ENCODE measurements around the gene GFRA1.

The GFRA1 gene

GRCh38 chr10:116098411-116099022, 174.5 kb downstream of the GFRA1 start:
- DNase-seq: no peak

GRCh38 chr10:116097239-116097784, 175.7 kb downstream of the GFRA1 start:
- DNase-seq: peak in 10 of 14 donors; percentile 9 to 56 (median 17)

GRCh38 chr10:116096526-116096925, 176.5 kb downstream of the GFRA1 start:
- no peak for DNase-seq

- no peak for DNase-seq
These were observed 178.7 kb downstream of the GFRA1 start for GRCh38 chr10:116094356-116094755.

GRCh38 chr10:116093031-116093430, 180.0 kb downstream of the GFRA1 start:
- no peak for DNase-seq

GRCh38 chr10:116088985-116089384, 184.0 kb downstream of the GFRA1 start:
- DNase-seq: no peak

- no peak for DNase-seq
These were observed 187.7 kb downstream of the GFRA1 start for GRCh38 chr10:116085323-116085722.

GRCh38 chr10:116084161-116084560, 188.8 kb downstream of the GFRA1 start:
- DNase-seq: no peak

GRCh38 chr10:116083226-116083762, 189.7 kb downstream of the GFRA1 start:
- DNase-seq: no peak

- no peak for DNase-seq
These were observed 190.2 kb downstream of the GFRA1 start for GRCh38 chr10:116082762-116083161.

GRCh38 chr10:116082206-116082605, 190.8 kb downstream of the GFRA1 start:
- no peak for DNase-seq

GRCh38 chr10:116080553-116080952, 192.5 kb downstream of the GFRA1 start:
- no peak for DNase-seq

GRCh38 chr10:116079355-116079754, 193.7 kb downstream of the GFRA1 start:
- no peak for DNase-seq

GRCh38 chr10:116076621-116077020, 196.4 kb downstream of the GFRA1 start:
- DNase-seq: no peak

- no peak for DNase-seq
These were observed 199.5 kb downstream of the GFRA1 start for GRCh38 chr10:116073510-116073909.

GRCh38 chr10:116073001-116073400, 200.0 kb downstream of the GFRA1 start:
- no peak for DNase-seq

GRCh38 chr10:116071453-116072148, 201.4 kb downstream of the GFRA1 start:
- DNase-seq: no peak

GRCh38 chr10:116070743-116071320, 202.2 kb downstream of the GFRA1 start:
- no peak for DNase-seq

GRCh38 chr10:116069856-116070255, 203.2 kb downstream of the GFRA1 start:
- DNase-seq: no peak

- DNase-seq: no peak
These were observed 205.2 kb downstream of the GFRA1 start for GRCh38 chr10:116067825-116068224.

- no peak for DNase-seq
These were observed 209.9 kb downstream of the GFRA1 start for GRCh38 chr10:116063107-116063506.

GRCh38 chr10:116060864-116061263, 212.1 kb downstream of the GFRA1 start:
- DNase-seq: no peak

- DNase-seq: no peak
These were observed 213.7 kb downstream of the GFRA1 start for GRCh38 chr10:116059320-116059719.

Measured in C1 segment of cervical spinal cord (tissue), 14 donors.